ACC112 (cell line): Measurements from ENCODE around the gene DOCK4.
A peak's percentile ranks its signal among the peaks of the same experiment; 100 is the strongest.

Source experiments
- H2AFZ ChIP-seq: fragments of 200-600 bp; sonication (generic); one replicate; pipeline ENCODE4 v1.6.0; 2017; ENCODE audit warnings: antibody characterized with exemption, low read length; ENCODE audit not compliant: unreplicated experiment
- H3K27ac ChIP-seq: fragments of 200-600 bp; sonication (generic); 2 replicates; pipeline ENCODE4 v1.5.1; 2014; ENCODE audit warnings: low read depth, mild to moderate bottlenecking, antibody characterized with exemption, low read length, moderate library complexity
- H3K27me3 ChIP-seq: fragments of 200-600 bp; sonication (generic); 2 replicates; pipeline ENCODE4 v1.6.1; 2014; ENCODE audit warnings: mild to moderate bottlenecking, antibody characterized with exemption, low read length, moderate library complexity, mixed read lengths; ENCODE audit not compliant: insufficient read depth
- H3K36me3 ChIP-seq: fragments of 200-600 bp; sonication (generic); 2 replicates; pipeline ENCODE4 v1.6.1; 2016; ENCODE audit warnings: mild to moderate bottlenecking, antibody characterized with exemption, low read length, moderate library complexity, mixed read lengths; ENCODE audit not compliant: insufficient read depth
- H3K4me1 ChIP-seq: fragments of 200-600 bp; sonication (generic); one replicate; pipeline ENCODE4 v1.6.1; 2016; ENCODE audit warnings: low read length, mixed read lengths; ENCODE audit not compliant: insufficient read depth, unreplicated experiment, control insufficient read depth
- H3K4me3 ChIP-seq: fragments of 200-600 bp; sonication (generic); 2 replicates; pipeline ENCODE4 v1.5.1; 2014; ENCODE audit warnings: mild to moderate bottlenecking, low read depth, low read length
- H3K79me2 ChIP-seq: fragments of 200-600 bp; sonication (generic); one replicate; pipeline ENCODE4 v1.6.0; 2016; ENCODE audit warnings: low read length; ENCODE audit not compliant: control insufficient read depth, unreplicated experiment, insufficient read depth

The DOCK4 gene

GRCh38 chr7:112215787-112216186 lies 9.6 kb upstream of the DOCK4 start:
- Histone ChIP-seq H3K4me1 (peaks cover 8% of the 10 kb centered on the region), H3K36me3 (no peaks in the 10 kb centered on the region), H3K27ac (no peak overlapping the region), H3K4me3 (no peak overlapping the region), H2AFZ (no peak overlapping the region), H3K27me3 (no peaks in the 10 kb centered on the region), H3K79me2 (peaks cover 22% of the 10 kb centered on the region)

DNA sequence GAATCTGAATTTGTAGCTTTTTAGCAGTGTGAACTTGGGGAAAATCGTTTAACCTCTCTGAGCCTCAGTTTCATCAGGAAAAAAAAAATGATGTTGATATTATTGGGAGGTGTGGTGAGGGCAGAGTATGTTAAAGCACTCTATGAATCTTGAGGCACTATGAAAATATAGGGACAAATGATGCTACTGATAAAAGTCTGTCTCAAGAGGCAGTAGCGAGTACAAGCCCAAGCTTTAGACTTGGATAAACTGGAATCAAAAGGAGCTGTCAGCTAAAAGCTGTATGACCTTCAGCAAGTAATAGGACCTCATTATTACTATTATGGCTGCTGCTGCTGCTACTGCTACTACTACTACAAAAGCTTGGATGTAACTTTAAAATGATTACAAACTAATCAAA lies 8.7 kb upstream of the DOCK4 start:
- H3K79me2 ChIP-seq = peaks cover 24% of the 10 kb centered on the region
- H3K4me3 ChIP-seq = no peak overlapping the region
- no peaks in the 10 kb centered on the region for H3K27me3 ChIP-seq
- H3K36me3 ChIP-seq = no peaks in the 10 kb centered on the region
- H3K27ac ChIP-seq = no peak overlapping the region
- H3K4me1 ChIP-seq = peaks cover 8% of the 10 kb centered on the region
- H2AFZ ChIP-seq = no peak overlapping the region

GRCh38 chr7:112214268-112214667 lies 8.1 kb upstream of the DOCK4 start:
- Histone ChIP-seq H3K79me2 (peaks cover 25% of the 10 kb centered on the region), H3K4me1 (peaks cover 8% of the 10 kb centered on the region)

DNA sequence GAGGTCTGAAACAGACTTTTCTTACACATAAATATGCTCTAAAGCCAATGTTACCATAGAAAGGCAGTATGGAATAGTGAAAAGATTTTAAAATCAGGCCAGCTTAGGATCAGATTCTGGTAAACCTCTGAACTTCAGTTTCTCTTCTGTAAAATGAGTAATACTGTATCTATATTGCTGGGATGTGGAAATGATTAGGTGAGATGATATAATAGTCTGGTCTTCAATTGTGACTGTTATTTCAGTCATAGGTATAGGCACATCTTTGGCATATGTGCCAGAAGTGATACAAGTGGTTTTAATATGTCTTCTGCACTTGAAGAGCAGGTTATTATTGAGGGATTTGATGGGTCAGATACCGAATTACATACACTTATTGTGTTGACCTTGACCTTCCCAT lies 7.5 kb upstream of the DOCK4 start:
- Histone ChIP-seq H2AFZ (no peak overlapping the region), H3K36me3 (no peaks in the 10 kb centered on the region), H3K4me3 (no peak overlapping the region), H3K4me1 (peaks cover 8% of the 10 kb centered on the region), H3K79me2 (peaks cover 29% of the 10 kb centered on the region), H3K27ac (no peak overlapping the region), H3K27me3 (no peaks in the 10 kb centered on the region)

More at GRCh38 chr7:112214268-112214667, 8.1 kb upstream of the DOCK4 start:
- Histone ChIP-seq H3K27me3 (no peaks in the 10 kb centered on the region), H3K27ac (no peak overlapping the region), H3K4me3 (no peak overlapping the region), H2AFZ (no peak overlapping the region), H3K36me3 (no peaks in the 10 kb centered on the region)

- H3K4me1 ChIP-seq = peaks cover 12% of the 10 kb centered on the region
- no peaks in the 10 kb centered on the region for H3K36me3 ChIP-seq
- H3K79me2 ChIP-seq = peaks cover 34% of the 10 kb centered on the region
- no peak overlapping the region for H3K27ac ChIP-seq
- no peak overlapping the region for H3K4me3 ChIP-seq
- no peak overlapping the region for H2AFZ ChIP-seq
- no peaks in the 10 kb centered on the region for H3K27me3 ChIP-seq
Observed at GRCh38 chr7:112212571-112212970, 6.4 kb upstream of the DOCK4 start.

GRCh38 chr7:112211348-112211907 lies 5.2 kb upstream of the DOCK4 start:
- Histone ChIP-seq H3K27me3 (no peaks in the 10 kb centered on the region), H3K4me3 (no peak overlapping the region), H2AFZ (no peak overlapping the region), H3K79me2 (peaks cover 43% of the 10 kb centered on the region), H3K27ac (no peak overlapping the region), H3K4me1 (peaks cover 14% of the 10 kb centered on the region), H3K36me3 (no peaks in the 10 kb centered on the region)

- Histone ChIP-seq H2AFZ (peak overlapping the region; percentile 99), H3K27me3 (no peaks in the 10 kb centered on the region), H3K79me2 (peaks cover 52% of the 10 kb centered on the region), H3K36me3 (no peaks in the 10 kb centered on the region), H3K4me1 (peaks cover 18% of the 10 kb centered on the region), H3K4me3 (peak overlapping the region; percentile 97), H3K27ac (no peak overlapping the region)
Observed at GRCh38 chr7:112207765-112208164, 1.6 kb upstream of the DOCK4 start.

GRCh38 chr7:112206991-112207592 lies 893 bp upstream of the DOCK4 start:
- Histone ChIP-seq H3K36me3 (no peaks in the 10 kb centered on the region), H3K79me2 (peaks cover 54% of the 10 kb centered on the region), H3K4me3 (peak overlapping the region; percentile 97), H2AFZ (peak overlapping the region; percentile 99), H3K27ac (0 out of 2 replicates have a peak overlapping the region, but pooled peaks have one; percentile 1), H3K4me1 (peaks cover 19% of the 10 kb centered on the region), H3K27me3 (no peaks in the 10 kb centered on the region)

GRCh38 chr7:112205343-112206237 lies 609 bp downstream of the DOCK4 start:
- H3K4me1 ChIP-seq = peaks cover 17% of the 10 kb centered on the region
- H3K27ac ChIP-seq = peak overlapping the region; percentile 34; the same call in 1 of the 2 replicates
- no peaks in the 10 kb centered on the region for H3K27me3 ChIP-seq
- peak overlapping the region; percentile 97 for H3K4me3 ChIP-seq
- peaks cover 56% of the 10 kb centered on the region for H3K79me2 ChIP-seq
- H2AFZ ChIP-seq = peak overlapping the region; percentile 94
- H3K36me3 ChIP-seq = no peaks in the 10 kb centered on the region

DNA sequence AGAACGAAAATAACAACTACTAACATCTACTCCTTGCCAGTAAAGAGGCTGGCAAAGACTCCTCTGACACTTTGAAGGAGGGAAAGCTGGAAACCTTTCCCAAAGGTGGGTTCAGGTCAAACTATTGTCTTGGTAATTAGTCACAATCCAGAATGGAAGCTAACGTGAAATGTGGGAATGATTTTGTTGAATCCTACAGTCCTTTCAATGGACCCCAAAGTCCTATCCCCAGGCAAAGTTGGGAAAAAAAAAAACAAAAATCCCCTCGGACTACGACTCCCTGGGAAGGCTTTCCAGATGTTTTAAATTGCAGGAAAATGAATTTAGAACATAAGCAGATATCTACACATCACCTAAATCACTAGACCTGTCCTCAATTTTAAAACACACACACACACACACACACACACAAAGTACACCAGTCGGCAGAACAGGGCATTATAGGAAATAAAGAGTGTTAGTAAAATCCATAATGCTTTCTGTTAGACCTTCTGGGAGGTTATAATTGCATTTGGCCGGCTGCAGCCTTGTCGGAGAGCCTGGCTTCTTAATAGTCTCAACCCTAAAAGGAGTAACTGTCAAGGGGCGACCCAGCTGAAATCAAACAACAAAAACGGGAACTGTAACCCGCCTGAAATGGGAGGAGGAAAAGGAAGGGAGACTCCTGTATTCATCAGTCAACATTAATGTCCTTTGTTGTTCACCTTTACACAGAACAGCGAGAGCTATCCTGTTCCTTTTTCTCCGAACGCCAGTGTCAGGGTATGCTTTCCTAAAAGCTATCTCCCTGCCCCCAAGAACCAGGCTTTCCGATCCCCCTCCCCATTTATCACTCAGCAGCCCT lies 1.5 kb downstream of the DOCK4 start:
- Histone ChIP-seq H3K27me3 (no peaks in the 10 kb centered on the region), H3K36me3 (no peaks in the 10 kb centered on the region), H3K4me3 (peak overlapping the region; percentile 97), H3K27ac (peak overlapping the region; percentile 3; the same call in 1 of the 2 replicates), H2AFZ (peak overlapping the region; percentile 94), H3K79me2 (peaks cover 56% of the 10 kb centered on the region), H3K4me1 (peaks cover 23% of the 10 kb centered on the region)
